CD4-positive, alpha-beta T cell treated with Interleukin-6 for 4 hours (primary cell): ENCODE data around the gene ABCF3.
A peak's percentile ranks its signal among the peaks of the same experiment; 100 is the strongest.

Experiments used
- DNase-seq: peaks from one replicate; pipeline ENCODE4 v3.0.0-alpha.2; 2020; ENCODE audit warnings: mixed read lengths

ABCF3 gene

DNA sequence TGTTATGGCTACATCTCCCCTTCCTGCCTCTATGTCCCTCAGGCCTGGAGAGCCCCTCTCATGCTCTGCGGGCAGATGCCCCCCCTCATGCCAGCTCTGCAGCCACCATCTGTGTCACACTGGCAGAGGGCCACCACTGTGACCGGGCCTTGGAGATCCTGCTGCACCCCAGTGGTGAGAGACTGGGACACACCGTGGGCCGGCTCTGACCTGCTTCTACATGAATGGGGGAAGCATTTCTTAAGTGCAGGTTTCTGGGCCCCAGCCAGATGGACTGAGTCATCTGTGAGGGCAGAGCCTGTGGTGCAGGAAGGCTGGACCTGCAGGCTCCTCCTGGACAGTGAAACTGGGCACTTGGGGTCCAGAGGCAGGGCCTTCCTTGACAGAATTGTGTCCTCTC lies 48.2 kb downstream of the ABCF3 start:
- no peak for DNase-seq

DNA sequence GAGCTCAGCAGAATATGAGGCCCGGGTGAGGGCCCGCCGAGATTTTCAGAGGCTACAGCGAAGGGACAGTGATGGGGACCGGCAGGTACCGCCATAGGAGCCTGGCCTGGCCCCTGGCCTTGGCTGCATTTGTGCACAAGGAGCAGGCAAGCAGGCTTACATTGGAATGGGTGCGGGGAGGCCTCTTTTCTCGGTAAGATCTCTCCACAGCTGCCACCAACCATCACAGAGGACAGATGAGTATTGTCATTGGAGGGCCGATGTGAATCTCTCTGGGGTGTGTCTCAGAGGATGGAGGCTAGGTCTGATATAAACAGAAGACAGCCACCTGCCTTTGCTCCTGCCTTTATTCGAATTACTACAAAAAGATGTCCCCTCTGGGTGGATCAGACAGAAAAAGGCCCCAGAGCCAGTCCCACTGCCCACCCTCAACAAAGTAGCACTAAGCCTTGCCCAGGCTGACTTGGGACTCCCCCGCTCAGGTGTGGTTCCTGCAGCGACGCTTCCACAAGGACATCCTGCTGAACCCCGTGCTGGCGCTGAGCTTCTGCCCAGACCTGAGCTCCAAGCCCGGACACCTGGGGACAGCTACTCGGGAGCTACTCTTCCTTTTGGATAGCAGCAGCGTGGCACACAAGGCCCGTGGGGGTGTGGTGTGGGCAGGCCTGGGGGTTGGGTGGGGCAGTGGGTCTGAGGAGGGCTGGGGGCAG lies 48.8 kb downstream of the ABCF3 start:
- no peak for DNase-seq

DNA sequence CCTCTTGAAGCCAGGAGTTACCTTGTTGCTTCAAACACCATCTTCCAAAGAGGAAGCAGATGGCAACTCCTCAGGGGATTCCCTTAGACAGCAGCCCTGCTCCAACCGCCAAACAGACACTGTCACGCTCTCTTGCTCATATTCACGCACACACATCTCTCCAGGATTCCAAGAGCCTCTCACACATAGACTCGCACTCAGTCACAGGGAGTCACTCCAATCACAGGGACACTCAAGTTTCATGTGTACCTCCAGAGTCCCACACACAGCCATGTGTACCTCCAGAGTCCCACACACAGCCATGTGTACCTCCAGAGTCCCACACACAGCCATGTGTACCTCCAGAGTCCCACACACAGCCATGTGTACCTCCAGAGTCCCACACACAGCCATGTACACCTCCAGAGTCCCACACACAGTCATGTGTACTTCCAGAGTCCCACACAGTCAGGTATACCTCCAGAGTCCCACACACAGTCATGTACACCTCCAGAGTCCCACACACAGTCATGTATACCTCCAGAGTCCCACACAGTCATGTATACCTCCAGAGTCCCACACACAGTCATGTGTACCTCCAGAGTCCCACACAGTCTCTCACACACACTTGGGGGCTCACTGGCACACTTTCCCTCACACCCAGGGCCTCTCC lies 49.5 kb downstream of the ABCF3 start:
- DNase-seq = no peak

DNA sequence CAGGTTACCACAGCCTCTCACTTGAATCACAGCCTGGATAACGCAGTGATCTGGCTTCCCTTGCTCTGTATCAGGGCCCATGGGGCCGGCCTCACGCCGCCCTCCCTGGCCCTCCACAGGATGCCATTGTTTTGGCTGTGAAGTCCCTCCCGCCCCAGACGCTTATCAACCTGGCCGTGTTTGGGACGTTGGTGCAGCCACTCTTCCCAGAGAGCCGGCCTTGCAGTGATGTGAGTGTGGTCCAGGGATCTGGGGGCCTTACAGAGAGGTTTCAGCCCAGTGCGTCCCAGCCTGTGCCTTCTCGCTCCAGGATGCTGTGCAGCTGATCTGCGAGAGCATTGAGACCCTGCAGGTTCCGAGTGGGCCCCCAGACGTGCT lies 50.0 kb downstream of the ABCF3 start:
- DNase-seq = no peak

DNA sequence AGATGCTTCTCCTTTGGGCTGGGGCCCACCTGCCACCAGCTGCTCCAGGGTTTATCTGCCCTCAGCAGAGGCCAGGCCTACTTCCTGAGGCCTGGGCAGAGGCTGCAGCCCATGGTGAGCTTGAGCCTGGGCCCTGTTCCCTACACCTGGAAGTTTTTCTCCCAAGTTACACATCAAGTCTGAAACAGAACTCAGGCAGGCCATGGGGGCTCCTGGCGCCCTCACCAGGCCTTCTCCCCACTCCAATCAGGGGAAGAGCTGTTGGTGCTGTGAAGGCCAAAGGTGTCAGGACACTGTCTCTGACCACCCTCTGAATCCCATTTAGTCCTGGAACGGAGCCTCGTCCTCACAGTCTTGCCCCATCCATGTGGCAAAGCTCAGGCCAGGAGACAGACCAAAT lies 50.6 kb downstream of the ABCF3 start:
- no peak for DNase-seq

DNA sequence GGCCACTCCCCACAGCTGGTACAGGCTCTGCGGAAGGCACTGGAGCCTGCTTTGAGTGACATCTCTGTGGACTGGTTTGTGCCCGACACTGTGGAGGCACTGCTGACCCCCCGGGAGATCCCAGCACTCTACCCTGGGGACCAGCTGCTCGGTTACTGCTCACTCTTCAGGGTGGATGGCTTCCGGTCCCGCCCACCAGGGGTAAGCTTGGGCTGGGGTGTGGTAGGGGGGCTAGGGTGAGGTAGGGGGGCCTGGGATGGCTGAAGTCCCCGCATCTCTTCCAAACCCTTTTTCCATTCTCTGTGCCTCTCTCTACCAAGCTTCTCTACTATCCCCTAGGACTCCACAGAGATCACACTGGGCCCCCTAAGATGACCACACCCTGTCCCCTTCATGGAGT lies 51.2 kb downstream of the ABCF3 start:
- DNase-seq = no peak

DNA sequence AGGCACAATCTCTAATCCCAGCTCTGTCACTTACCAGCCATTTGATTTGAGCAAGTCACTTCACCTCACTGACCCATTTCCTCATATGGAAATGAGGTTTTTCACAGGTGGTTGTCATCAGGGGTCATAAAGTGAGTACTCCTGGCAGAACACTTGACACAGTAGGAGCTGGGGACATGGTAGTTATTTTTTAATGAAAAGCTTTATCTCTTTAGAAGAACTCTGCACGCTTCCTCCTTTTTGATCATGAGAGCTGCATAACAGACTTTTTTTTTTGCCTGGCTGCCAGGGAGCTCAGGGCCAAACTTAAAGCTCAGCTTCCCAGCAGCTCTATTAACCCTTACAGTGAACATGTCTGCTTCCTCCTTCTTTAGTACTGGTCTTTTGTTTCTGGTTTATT lies 51.8 kb downstream of the ABCF3 start:
- no peak for DNase-seq

DNA sequence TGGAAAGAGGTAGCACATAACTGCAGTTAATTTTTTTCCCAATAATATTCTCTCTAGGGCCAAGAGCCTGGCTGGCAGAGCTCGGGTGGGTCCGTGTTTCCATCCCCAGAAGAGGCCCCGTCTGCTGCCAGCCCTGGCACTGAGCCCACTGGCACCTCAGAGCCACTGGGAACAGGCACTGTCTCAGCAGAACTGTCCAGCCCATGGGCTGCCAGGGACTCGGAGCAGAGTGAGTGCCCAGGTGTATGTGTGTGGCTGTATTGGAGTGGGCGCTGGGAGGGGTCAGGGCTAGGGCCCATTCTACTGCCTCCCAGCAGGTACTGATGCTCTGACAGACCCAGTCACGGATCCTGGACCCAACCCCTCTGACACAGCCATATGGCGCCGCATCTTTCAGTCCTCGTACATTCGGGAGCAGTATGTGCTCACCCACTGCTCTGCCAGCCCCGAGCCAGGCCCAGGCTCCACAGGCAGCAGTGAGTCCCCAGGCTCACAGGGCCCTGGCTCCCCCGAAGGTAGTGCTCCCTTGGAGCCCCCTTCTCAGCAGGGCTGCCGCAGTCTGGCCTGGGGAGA lies 52.3 kb downstream of the ABCF3 start:
- no peak for DNase-seq

DNA sequence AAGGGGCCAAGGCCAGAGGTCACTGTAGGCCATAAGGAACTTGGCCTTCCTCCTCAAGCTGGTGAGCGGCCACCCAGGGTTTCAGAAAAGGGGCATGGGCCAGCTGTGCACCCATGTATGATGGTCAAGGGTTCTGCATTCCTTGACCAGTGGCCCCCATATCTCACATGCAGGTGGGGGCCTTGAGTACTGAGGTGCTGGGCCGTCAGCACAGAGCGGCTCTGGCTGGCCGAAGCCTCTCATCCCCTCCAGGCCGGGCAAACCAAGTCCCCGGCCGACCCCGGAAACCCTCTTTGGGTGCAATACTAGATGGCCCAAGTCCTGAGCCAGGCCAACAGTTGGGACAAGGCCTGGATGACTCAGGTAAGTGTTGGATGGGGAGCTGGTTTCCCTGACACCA lies 53.2 kb downstream of the ABCF3 start:
- no peak for DNase-seq

DNA sequence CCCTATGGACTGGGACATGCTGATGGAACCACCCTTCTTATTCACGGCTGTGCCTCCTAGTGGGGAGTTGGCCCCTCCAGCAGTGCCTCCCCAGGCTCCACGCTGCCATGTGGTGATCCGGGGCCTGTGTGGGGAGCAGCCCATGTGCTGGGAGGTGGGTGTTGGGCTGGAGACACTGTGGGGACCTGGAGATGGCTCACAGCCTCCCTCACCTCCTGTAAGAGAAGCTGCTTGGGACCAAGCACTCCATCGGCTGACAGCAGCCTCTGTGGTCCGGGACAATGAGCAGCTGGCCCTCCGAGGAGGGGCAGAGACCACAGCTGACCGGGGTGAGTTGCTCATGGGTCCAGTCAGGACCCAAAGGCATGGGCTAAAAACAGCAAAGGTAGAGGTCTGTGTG lies 53.7 kb downstream of the ABCF3 start:
- no peak for DNase-seq

DNA sequence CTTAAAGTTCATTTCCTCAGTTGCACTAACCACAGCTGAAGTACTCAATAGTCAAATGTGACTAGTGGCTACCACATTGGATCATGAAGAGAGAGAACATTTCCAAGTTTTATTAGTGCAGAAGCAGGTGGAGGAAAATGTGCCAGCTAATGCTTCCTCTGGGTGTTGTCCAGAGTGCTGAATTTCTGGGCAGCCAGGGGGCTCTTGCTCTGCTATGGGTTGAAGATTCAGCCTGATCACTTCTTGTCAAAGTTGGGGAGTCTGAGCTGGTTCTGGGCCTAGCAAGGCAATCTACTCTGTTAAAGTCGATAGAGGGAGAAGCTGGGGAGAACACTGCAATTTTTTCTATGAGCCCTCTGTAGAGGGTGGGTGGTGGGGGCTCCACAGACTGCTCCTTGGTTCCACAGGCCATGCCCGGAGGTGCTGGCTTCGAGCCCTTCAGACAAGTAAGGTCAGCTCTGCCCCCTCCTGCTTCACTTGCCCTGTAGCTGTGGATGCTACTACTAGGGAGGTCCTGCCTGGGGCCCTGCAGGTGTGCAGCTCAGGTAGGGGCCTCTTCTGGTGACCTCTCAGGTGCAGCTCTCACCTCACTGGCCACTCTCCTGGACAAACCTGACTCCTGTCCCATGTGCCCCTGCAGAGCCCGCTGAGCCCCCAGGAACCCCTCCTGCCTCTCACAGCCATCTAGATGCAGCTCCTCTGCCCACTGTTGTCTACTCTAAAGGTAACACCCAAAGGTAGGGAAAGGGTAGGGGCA lies 54.6 kb downstream of the ABCF3 start:
- DNase-seq = peak; percentile 18

DNA sequence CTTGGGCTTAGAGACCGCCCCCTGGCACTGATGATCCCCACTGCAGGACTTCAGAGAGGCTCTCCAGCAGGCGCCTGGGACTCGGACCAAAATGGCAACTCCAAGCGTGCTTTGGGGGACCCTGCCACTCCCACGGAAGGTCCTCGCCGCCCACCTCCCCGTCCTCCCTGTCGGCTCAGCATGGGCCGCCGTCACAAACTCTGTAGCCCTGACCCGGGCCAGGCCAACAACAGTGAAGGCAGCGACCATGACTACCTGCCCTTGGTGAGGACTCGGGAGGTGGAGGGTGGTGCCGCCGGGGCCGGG lies 55.1 kb downstream of the ABCF3 start:
- DNase-seq = no peak

DNA sequence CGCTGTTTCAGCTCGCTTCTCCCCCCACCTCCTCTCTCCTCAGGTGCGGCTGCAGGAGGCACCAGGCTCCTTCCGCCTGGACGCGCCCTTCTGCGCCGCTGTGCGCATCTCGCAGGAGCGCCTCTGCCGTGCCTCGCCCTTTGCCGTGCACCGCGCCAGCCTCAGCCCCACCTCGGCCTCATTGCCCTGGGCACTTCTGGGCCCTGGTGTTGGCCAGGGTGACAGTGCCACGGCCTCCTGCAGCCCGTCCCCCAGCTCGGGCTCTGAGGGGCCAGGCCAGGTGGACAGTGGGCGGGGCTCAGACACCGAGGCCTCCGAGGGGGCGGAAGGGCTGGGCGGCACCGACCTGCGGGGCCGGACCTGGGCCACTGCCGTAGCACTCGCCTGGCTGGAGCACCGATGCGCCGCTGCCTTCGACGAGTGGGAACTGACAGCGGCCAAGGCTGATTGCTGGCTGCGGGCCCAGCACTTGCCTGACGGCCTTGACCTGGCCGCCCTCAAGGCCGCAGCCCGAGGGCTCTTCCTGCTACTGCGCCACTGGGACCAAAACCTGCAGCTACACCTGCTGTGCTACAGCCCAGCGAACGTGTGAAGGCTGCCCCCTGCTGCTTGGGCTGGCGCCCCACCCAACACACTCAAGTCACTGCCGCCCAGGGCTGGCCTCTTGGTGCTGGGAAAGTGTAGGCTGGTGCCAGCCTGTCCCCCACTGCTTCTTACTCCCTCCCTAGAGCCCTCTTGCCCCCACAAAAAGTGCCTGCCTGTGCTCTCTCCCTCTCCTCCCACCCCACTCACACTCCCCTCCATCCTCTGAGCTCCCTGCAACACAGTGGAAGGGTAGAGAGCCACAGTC lies 55.7 kb downstream of the ABCF3 start:
- peak; percentile 32 for DNase-seq

DNA sequence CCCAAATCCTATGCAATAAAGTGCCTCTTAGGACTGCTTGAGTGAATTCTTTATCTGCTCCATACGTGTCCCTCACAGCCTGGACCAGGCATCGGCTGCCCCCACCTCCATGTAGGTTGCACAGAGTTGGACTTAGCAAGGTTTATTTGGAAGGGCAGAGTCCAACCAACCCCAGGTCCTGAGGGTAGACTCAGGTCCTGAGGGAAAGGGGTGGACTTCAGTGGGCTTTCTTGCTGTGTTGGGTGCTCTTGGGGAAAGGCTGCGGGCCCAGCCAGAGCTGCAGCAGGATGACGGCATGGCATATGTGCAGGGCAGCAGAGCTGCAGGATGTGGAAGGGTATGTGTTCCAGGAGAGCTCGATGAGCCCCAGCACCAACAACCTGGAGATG lies 56.3 kb downstream of the ABCF3 start:
- DNase-seq = no peak
